GM10248 (cell line): ENCODE results near the gene RTL1.

Source experiments
- CTCF ChIA-PET: fragments of 300-600 bp; sonication (Branson Sonifier 250); formaldehyde crosslinking; extraction: SDS; loops from one replicate; lab custom pipeline; 2021; ENCODE audit warnings: antibody characterized with exemption; lab: Yijun Ruan, JAX
- POLR2A ChIA-PET: fragments of 350-650 bp; sonication (Branson Sonifier 250); formaldehyde crosslinking; extraction: SDS; loops from one replicate; lab custom pipeline; 2020; ENCODE audit warnings: antibody characterized with exemption; lab: Yijun Ruan, JAX
- DNase-seq: peaks from one replicate; pipeline ENCODE4 v3.0.0; 2012; ENCODE audit errors: extremely low spot score
- TF ChIP-seq, protein P1 (sequence below): IDR thresholded peaks from 2 replicates; pipeline ENCODE4 v1.5.1; 2012; ENCODE audit warnings: mild to moderate bottlenecking, low read depth; ENCODE audit errors: extremely low read depth, missing control alignments, control extremely low read depth

Gene RTL1

DNA sequence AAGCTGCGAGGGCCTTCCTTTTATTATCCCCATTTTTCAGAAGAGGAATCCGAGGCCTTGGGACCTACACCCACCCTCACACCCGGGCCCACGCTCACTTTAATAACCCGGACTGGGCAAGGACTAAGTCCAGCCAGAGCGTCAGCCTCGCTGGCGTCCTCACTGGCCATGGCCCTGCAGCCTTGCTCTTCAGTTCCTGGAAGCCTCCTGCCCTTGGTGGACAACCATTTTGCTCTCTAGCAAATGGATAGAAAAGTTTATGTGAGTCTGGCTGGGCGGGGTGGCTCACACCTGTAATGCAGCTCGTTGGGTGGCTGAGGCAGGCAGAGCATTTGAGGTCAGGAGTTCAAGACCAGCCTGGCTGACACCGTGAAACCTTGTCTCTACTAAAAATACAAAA is 9.8 kb downstream of the RTL1 start:
- ChIA-PET CTCF (no interaction called here), POLR2A (no interaction called here)
- TF ChIP-seq, protein P1, sequence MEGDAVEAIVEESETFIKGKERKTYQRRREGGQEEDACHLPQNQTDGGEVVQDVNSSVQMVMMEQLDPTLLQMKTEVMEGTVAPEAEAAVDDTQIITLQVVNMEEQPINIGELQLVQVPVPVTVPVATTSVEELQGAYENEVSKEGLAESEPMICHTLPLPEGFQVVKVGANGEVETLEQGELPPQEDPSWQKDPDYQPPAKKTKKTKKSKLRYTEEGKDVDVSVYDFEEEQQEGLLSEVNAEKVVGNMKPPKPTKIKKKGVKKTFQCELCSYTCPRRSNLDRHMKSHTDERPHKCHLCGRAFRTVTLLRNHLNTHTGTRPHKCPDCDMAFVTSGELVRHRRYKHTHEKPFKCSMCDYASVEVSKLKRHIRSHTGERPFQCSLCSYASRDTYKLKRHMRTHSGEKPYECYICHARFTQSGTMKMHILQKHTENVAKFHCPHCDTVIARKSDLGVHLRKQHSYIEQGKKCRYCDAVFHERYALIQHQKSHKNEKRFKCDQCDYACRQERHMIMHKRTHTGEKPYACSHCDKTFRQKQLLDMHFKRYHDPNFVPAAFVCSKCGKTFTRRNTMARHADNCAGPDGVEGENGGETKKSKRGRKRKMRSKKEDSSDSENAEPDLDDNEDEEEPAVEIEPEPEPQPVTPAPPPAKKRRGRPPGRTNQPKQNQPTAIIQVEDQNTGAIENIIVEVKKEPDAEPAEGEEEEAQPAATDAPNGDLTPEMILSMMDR, result no peak
- DNase-seq, result no peak

DNA sequence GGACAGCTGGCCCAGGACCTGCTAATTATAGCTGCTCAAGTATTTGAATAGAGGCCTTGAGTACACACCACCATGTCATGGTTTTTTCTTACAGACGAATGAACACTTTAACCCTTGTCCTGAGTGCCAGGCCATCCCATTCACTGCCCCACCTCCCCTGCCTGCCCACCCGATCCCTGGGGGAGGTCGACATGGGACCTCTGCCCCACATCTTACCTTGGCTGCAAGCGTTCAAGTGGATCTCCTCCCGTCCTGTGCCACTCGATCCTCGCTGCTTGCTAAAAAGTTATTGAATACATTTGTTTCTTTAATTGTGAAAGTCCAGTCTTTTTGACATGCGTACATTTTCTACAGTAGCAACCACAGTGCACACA is 10.3 kb downstream of the RTL1 start:
- TF ChIP-seq, protein P1, result no peak
- ChIA-PET POLR2A (no interaction called here), CTCF (no interaction called here)
- DNase-seq, result no peak

DNA sequence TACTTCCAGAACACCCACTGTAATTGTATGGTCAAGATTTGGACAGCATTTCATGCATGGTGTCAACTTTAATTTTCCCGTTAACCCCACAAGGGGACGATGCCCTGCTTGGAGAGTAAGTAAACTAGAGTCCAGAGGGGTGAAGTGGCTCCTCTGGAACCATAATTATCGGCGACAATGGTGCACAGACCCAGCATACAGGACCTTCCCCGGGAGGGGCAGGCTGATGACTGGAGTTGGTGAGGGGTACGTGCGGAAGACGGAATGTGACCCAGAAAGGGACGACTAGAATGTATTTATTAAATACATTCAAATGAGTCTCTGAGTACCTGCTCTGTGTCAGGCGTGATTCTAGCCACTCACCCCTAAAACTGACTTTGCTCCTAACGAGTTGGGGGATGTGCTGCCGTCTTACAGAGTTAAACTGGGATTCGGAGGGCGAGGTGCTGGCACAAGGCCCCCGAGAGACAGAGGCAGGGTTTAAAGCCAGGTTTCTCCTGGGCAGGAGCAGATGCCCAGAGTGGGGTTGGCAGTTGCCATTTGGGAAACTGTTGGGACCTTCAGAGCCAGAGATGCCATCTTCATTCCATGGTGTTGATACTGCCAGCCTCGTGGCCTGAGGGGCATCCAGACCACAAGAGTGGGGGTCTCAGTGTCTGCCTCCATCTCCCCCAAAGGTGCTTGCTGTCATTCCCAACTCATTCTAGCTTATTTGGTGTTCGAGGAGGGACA is 10.9 kb downstream of the RTL1 start:
- TF ChIP-seq, protein P1, result no peak
- ChIA-PET CTCF (no interaction called here), POLR2A (no interaction called here)
- no peak for DNase-seq

DNA sequence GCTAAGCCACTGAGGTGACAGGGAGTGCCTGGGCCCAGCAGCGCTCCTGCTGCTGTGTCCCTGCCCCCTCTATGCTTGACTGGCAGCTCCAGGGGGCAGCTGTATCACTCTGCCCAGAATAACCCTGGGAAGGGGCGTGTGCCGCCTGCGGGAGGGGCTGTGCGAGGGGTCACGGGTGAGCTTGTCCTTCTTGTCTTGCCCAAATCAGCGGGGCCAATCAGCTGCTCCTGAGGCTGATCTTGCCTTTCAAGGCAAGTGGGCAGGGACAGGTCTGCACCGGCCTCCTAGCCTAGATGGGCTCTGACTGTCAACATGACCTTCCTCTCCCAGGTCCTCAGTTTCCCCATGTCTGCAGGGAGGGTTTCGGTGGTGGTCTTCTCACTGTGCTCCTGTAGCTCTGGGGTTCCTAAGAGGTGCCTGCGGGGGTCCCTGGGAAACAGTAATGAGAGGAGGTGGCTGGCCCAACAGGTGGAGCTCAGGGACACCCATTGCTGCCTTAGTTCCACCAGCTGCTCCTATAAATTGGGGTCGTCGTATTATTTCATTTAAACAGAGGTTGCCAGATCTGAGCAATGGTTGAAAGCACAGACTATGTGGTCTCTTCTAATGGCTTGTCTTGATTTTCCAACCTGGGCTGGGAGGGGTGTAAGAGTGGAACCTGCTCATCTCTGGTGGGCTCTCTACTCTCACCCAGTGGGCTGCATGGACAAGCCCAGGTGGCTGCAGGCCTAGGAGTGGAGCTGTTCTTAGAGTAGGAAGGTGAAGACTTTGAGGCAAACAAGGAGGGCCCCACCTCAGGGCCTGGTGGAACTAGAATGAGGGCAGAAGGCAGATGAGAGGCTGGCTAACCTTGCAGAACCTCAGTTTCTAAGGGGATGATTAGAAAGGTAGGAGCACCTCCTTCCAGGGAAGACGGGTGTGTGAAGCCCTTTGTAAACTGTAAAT is 11.7 kb downstream of the RTL1 start:
- ChIA-PET POLR2A (no interaction called here), CTCF (no interaction called here)
- TF ChIP-seq, protein P1, result no peak
- DNase-seq, result no peak

DNA sequence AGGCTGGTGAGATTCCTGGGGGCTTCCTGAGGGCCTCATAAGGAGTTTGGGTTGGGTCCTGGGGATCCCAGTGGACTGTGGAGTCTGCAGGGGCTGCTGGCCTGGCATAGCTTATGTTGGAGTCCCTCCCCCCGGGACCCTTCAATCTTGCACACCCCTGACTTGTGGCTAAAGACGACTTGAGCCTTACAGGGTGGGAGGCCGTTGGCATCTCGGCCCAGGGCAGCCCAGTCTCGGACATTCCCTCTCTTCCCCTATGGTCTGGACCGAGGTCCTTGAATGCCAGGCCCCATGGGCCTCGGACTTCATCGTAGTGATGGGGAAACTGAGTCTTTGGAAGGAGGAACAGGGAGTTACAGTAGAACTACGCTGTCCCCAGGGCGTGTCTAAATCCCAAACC is 12.5 kb downstream of the RTL1 start:
- ChIA-PET POLR2A (no interaction called here), CTCF (no interaction called here)
- TF ChIP-seq, protein P1, result no peak
- DNase-seq, result no peak

DNA sequence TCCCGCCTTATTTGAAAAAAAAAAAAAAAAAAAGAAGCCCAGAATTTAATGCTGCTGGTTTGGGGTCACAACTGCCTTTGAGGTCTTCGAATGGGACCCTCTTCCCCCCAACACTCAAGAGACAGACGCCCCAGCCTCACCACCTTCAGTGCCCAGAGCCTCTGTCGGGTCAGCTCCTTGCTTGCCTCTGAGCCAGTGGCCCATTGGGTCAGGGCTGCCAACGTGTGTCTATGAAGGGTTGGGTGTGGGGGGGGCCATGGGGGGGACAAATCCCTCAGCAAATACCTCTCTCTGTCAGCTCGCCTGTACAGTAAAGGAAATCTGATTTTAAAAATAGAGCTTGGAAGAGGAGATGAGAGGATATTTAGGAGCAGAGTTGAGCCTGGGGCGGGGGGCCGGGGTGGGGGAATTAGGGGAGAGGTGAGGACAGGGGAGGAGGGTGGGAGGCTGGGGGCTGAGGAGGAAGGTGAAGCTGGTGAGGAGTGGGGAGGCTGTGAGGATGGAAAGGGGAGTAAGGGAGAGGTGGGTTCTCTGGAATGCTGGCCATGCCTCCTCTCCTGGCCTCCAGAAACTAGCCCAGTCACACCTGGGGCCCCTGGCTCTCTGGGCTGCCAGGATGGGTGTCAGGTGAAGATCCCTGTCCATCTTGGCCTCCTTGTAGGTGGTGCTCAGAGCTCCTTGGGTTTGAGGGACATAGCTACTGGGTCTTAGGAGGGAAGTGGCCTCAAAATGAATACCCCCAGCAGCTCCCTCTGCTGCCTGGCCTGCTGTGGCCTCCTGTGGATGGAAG is 13.3 kb downstream of the RTL1 start:
- ChIA-PET POLR2A (no interaction called here), CTCF (no interaction called here)
- no peak for DNase-seq
- TF ChIP-seq, protein P1, result no peak
